ENCODE data around the gene MAPK13. TPM values are rescaled to one million over a fixed set of nuclear protein-coding genes. Genes with fewer than 3 reads are reported as not detected.

The MAPK13 gene
- total RNA-seq, 1 experiment from 2014 or later = 47.3 TPM

DNA sequence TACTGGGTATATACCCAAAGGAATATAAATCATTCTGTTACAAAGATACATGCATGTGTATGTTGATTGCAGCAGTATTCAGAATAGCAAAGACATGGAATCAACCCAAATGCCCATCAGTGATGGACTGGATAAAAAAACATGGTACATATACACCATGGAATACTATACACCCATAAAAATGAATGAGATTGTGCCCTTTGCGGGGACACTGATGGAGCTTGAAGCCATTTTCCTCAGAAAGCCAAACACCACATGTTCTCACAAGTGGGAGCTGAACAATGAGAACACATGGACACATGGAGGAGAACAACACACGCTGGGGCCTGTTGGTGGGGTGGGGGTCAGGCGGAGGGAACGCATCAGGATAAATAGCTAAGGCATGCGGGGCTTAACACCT is 41.3 kb upstream of the MAPK13 start:
- no peaks in the 10 kb centered on the region for H3K4me1 ChIP-seq (ENCODE audit: control insufficient read depth in 1 of 2, insufficient read depth in 2 of 2, low read length in 2 of 2)
- TF ChIP-seq EZH2phosphoT487 (IDR thresholded peaks at IDR 0.05; ENCODE audit: borderline replicate concordance) (no peak), JUND (IDR thresholded peaks at IDR 0.05) (no peak), POLR2AphosphoS5 (IDR thresholded peaks at IDR 0.05; ENCODE audit: low read depth, low read length) (no peak), SP1 (IDR thresholded peaks at IDR 0.05; ENCODE audit: low read depth) (no peak), TCF7L2 (IDR thresholded peaks at IDR 0.05; ENCODE audit: borderline replicate concordance, extremely low read depth, insufficient read depth, insufficient read length) (no peak), EGR1 (IDR thresholded peaks at IDR 0.05; ENCODE audit: low read depth) (no peak), POLR2A (IDR thresholded peaks at IDR 0.05; ENCODE audit: borderline replicate concordance, extremely low read depth, insufficient read depth, insufficient read length) (no peak)
- TF ChIP-seq, protein P1, sequence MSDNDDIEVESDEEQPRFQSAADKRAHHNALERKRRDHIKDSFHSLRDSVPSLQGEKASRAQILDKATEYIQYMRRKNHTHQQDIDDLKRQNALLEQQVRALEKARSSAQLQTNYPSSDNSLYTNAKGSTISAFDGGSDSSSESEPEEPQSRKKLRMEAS (IDR thresholded peaks at IDR 0.05) = no peak
- TF ChIP-seq, protein P2, sequence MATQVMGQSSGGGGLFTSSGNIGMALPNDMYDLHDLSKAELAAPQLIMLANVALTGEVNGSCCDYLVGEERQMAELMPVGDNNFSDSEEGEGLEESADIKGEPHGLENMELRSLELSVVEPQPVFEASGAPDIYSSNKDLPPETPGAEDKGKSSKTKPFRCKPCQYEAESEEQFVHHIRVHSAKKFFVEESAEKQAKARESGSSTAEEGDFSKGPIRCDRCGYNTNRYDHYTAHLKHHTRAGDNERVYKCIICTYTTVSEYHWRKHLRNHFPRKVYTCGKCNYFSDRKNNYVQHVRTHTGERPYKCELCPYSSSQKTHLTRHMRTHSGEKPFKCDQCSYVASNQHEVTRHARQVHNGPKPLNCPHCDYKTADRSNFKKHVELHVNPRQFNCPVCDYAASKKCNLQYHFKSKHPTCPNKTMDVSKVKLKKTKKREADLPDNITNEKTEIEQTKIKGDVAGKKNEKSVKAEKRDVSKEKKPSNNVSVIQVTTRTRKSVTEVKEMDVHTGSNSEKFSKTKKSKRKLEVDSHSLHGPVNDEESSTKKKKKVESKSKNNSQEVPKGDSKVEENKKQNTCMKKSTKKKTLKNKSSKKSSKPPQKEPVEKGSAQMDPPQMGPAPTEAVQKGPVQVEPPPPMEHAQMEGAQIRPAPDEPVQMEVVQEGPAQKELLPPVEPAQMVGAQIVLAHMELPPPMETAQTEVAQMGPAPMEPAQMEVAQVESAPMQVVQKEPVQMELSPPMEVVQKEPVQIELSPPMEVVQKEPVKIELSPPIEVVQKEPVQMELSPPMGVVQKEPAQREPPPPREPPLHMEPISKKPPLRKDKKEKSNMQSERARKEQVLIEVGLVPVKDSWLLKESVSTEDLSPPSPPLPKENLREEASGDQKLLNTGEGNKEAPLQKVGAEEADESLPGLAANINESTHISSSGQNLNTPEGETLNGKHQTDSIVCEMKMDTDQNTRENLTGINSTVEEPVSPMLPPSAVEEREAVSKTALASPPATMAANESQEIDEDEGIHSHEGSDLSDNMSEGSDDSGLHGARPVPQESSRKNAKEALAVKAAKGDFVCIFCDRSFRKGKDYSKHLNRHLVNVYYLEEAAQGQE (IDR thresholded peaks at IDR 0.05; ENCODE audit: low read depth) = no peak
- no peak overlapping the region for H3K4me2 ChIP-seq (ENCODE audit: low read length)
- H3K36me3 ChIP-seq (ENCODE audit: control insufficient read depth in 1 of 2, insufficient read depth in 2 of 2, low read length in 2 of 2) = 0 out of 4 replicates have a peak, but pooled peaks cover 0 to under 1% of the 10 kb centered on the region in 2 experiments
- no peak for DNase-seq (ENCODE audit: low read depth, low spot score)
- POLR2A ChIA-PET = no interaction called here
- H3K27me3 ChIP-seq (ENCODE audit: insufficient read depth, low read length) = no peaks in the 10 kb centered on the region
- no peak for ATAC-seq
- no peak overlapping the region for H3K4me3 ChIP-seq (replicated peaks in 1 of 2; ENCODE audit: low read depth in 1 of 2, low read length in 2 of 2)
- H2AFZ ChIP-seq (ENCODE audit: low read depth, low read length, poor library complexity, severe bottlenecking) = no peak overlapping the region
- no peaks in the 10 kb centered on the region for H4K20me1 ChIP-seq (ENCODE audit: insufficient read depth)
- no peak overlapping the region for H3K9ac ChIP-seq (ENCODE audit: low read length)
- no peaks in the 10 kb centered on the region for H3K9me3 ChIP-seq (ENCODE audit: control insufficient read depth in 1 of 2, insufficient read depth in 1 of 2, low read depth in 1 of 2, low read length in 2 of 2)
- CTCF ChIA-PET = no interaction called here
- no peaks in the 10 kb centered on the region for H3K9me2 ChIP-seq (ENCODE audit: insufficient read depth)
- no peak overlapping the region for H3K27ac ChIP-seq (ENCODE audit: low read depth, low read length)
- RAD21 ChIA-PET (ENCODE audit: low non-redundant PET in 1 of 2, low total read pairs in 2 of 2, uncharacterized antibody in 2 of 2, unreplicated experiment in 2 of 2) = no interaction called here
- intact Hi-C loops (cut with micrococcal nuclease) = no loop called here
- BruUV-seq (replicated peaks) = no TSS peak
- no peaks in the 10 kb centered on the region for H3K79me2 ChIP-seq (ENCODE audit: insufficient read depth, low read length)

All from HCT116 (cell line).